A673 (cell line): Measurements from ENCODE around the gene TTC9B.

Experiments used
- EZH2 ChIP-seq: fragments of 200-600 bp; sonication (generic); IDR thresholded peaks from 2 replicates; pipeline ENCODE4 v1.6.1; 2017; ENCODE audit warnings: borderline replicate concordance, low read depth, mild to moderate bottlenecking, mixed read lengths, antibody characterized with exemption, low read length; ENCODE audit not compliant: poor library complexity, severe bottlenecking
- TF ChIP-seq, protein P1 (sequence below): fragments of 300-800, 200-600 bp; sonication (generic); conservative IDR thresholded peaks from 2 replicates; pipeline ENCODE4 v1.5.1; 2017; ENCODE audit warnings: low read depth, mild to moderate bottlenecking, antibody characterized with exemption, low read length, moderate library complexity, mixed read lengths

DNA sequence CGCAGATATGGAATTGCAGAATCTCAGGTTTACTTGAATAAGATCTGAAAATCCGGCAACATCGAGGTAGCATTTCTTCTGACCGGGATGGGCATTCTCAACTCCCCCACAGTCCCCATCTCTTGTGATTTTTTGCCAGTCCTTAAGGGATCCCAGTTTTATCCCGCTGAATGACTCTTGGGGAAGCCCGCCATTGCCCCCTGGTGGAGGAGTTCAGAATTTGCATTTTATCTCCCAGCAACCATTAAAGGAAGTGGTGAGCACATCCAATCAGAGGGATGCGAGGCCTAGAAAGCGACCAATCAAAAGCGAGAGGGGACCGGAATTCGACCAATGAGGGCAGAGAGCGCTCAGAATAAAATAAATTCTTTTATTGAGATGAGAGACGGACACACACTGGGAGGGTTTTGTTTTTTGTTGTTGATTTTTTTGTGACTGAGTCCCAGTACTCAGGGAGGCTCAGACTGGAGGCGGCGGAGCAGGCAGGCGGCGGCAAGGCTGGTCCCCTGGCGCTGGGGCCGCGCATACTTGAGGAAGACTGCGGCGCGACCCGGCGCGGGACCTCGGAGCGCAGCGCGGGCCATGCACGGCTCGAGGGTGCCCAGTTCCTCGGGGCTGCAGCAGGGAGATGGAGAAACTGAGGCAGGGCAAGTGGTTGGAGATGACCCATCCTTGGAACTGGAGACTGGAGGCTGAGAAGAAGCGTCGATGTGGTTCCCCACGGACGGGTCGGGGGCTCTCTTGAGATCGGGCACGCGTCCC is 3.9 kb upstream of the TTC9B start:
- TF ChIP-seq, protein P1, sequence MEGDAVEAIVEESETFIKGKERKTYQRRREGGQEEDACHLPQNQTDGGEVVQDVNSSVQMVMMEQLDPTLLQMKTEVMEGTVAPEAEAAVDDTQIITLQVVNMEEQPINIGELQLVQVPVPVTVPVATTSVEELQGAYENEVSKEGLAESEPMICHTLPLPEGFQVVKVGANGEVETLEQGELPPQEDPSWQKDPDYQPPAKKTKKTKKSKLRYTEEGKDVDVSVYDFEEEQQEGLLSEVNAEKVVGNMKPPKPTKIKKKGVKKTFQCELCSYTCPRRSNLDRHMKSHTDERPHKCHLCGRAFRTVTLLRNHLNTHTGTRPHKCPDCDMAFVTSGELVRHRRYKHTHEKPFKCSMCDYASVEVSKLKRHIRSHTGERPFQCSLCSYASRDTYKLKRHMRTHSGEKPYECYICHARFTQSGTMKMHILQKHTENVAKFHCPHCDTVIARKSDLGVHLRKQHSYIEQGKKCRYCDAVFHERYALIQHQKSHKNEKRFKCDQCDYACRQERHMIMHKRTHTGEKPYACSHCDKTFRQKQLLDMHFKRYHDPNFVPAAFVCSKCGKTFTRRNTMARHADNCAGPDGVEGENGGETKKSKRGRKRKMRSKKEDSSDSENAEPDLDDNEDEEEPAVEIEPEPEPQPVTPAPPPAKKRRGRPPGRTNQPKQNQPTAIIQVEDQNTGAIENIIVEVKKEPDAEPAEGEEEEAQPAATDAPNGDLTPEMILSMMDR = peak; percentile 92
- TF ChIP-seq EZH2 = no peak
